Measurements from ENCODE around the gene SH3RF1.

DNA sequence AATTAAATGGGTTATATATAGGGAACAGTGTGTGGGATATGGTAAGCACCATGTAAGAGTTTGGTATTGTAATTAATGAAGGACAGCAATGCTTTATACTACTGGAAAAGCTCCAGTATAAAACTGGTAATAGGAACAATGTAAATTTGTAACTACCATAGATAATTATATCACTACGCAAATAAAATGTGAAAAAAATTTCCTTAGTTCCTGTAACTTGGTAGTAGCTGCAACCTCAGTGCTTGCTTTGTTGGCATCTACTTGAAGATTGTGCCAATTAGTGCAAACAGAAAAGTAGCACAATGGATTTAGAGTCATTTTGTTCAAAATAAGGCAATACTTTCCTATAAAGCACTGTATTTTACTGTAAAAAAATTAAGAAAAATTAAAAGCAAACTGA, 34.4 kb upstream of the SH3RF1 start:
- TF ChIP-seq, protein P1, sequence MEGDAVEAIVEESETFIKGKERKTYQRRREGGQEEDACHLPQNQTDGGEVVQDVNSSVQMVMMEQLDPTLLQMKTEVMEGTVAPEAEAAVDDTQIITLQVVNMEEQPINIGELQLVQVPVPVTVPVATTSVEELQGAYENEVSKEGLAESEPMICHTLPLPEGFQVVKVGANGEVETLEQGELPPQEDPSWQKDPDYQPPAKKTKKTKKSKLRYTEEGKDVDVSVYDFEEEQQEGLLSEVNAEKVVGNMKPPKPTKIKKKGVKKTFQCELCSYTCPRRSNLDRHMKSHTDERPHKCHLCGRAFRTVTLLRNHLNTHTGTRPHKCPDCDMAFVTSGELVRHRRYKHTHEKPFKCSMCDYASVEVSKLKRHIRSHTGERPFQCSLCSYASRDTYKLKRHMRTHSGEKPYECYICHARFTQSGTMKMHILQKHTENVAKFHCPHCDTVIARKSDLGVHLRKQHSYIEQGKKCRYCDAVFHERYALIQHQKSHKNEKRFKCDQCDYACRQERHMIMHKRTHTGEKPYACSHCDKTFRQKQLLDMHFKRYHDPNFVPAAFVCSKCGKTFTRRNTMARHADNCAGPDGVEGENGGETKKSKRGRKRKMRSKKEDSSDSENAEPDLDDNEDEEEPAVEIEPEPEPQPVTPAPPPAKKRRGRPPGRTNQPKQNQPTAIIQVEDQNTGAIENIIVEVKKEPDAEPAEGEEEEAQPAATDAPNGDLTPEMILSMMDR (IDR thresholded peaks at IDR 0.05) = no peak
- TF ChIP-seq POLR2A (IDR thresholded peaks at IDR 0.05) = no peak
